Right lobe of liver (tissue), 6 donors: ENCODE results near the gene CDY1. TPM values are rescaled to one million over a fixed set of nuclear protein-coding genes. Genes with fewer than 3 reads are reported as not detected.
"Not testable (repeated sequence)": the region's sequence is repeated elsewhere in the genome, so short reads cannot be mapped to it uniquely, and the experiment has no call there.

Source experiments
- ATAC-seq, 4 donors: fragments of 200-7000 bp; cut with Tn5 transposase; one replicate each; pipeline ENCODE4 v1.9.1; 2020; ENCODE audit warnings: mild to moderate bottlenecking in 4 of 4, moderate library complexity in 4 of 4
- DNase-seq, 3 donors: peaks; one replicate each; pipeline ENCODE4 v3.0.0-alpha.2; 2020
- H3K27ac ChIP-seq, 3 donors: fragments of 200-600 bp; one replicate each; pipeline ENCODE4 v1.8.0; 2022
- H3K27me3 ChIP-seq, 2 donors: fragments of 200-600 bp; one replicate each; pipeline ENCODE4 v1.8.0; 2022
- H3K36me3 ChIP-seq, 4 donors: fragments of 200-600 bp; sonication (generic) in 1 of 4; one replicate each; pipeline versions ENCODE4 v1.5.1 to v1.8.0; 2017 to 2022; ENCODE audit warnings: control low read depth in 1 of 4
- H3K4me1 ChIP-seq, 4 donors: fragments of 200-600 bp; sonication (generic) in 1 of 4; one replicate each; pipeline versions ENCODE4 v1.5.1 to v1.8.0; 2017 to 2022; ENCODE audit warnings: control low read depth in 1 of 4
- H3K4me3 ChIP-seq, 3 donors: fragments of 200-600 bp; one replicate each; pipeline ENCODE4 v1.8.0; 2022
- H3K9me3 ChIP-seq, 4 donors: fragments of 200-600 bp; sonication (generic) in 1 of 4; one replicate each; pipeline versions ENCODE4 v1.5.1 to v1.8.0; 2017 to 2022; ENCODE audit warnings: control low read depth in 1 of 4
- WGBS: methylation state at CpG from one replicate; pipeline ENCODE4 v1.1.6; 2018; ENCODE audit warnings: low coverage, low lambda C conversion rate; ENCODE audit not compliant: insufficient coverage; ENCODE audit errors: missing lambda C conversion rate; 5-methylcytosine and 5-hydroxymethylcytosine counted together
- intact Hi-C, 2 donors: fragments of 100-400 bp; cut with DNase I; formaldehyde crosslinking; loops; one replicate each; pipeline versions ENCODE4 v1.11.2 to v1.14.1; 2022
- long read RNA-seq: library from polyadenylated mRNA; unstranded; transcript quantifications from one replicate; pipeline ENCODE4 v2.0.0, GENCODE V29; 2019
- total RNA-seq, 6 experiments: library from RNA; depleted of rRNA in 2 of 6; stranded (reverse); fragments of >200 nt in 2 of 6; fragmentation: NEBNext Ultra II Directional in 3 of 6; extraction: Animal tissue kit (Norgen Biotek cat#: 25700) in 3 of 6; gene quantifications; one replicate each; pipeline versions ENCODE4 v1.1.0 to v1.2.4, GENCODE V29; 2016 to 2023
- donor health status: DM: no; HTN: yes; CAD: no.
- donor health status: DM: no; HTN: no; CAD: no.
- donor health status: DM: no; HTN: no; CAD: no.
- donor health status: DM: no; HTN: yes; CAD: no.
- donor health status: DM: no; HTN: yes; CAD: no.

CDY1 gene, protein sequence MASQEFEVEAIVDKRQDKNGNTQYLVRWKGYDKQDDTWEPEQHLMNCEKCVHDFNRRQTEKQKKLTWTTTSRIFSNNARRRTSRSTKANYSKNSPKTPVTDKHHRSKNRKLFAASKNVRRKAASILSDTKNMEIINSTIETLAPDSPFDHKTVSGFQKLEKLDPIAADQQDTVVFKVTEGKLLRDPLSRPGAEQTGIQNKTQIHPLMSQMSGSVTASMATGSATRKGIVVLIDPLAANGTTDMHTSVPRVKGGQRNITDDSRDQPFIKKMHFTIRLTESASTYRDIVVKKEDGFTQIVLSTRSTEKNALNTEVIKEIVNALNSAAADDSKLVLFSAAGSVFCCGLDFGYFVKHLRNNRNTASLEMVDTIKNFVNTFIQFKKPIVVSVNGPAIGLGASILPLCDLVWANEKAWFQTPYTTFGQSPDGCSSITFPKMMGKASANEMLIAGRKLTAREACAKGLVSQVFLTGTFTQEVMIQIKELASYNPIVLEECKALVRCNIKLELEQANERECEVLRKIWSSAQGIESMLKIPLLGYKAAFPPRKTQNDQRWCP
- not detected for total RNA-seq
- long read RNA-seq: 0 reads

- ATAC-seq, intact Hi-C loops, H3K4me1 ChIP-seq, H3K36me3 ChIP-seq, H3K4me3 ChIP-seq, H3K27me3 ChIP-seq, H3K9me3 ChIP-seq, DNase-seq, H3K27ac ChIP-seq: not testable (repeated sequence)
- WGBS: no CpG with 5 or more reads among the region's 2 CpGs
These were observed at the start of gene CDY1 for GRCh38 chrY:25621817-25622216. TSS of gene CDY1 (plus strand) at chrY:25622117. CDS start at chrY:25622443, 326 bp downstream.

GRCh38 chrY:25593336-25593735 is 28.6 kb upstream of the CDY1 start:
- no CpG with 5 or more reads among the region's 2 CpGs for WGBS
- H3K4me3 ChIP-seq, intact Hi-C loops, H3K4me1 ChIP-seq, ATAC-seq, H3K9me3 ChIP-seq, H3K27me3 ChIP-seq, H3K27ac ChIP-seq, DNase-seq, H3K36me3 ChIP-seq: not testable (repeated sequence)

DNA sequence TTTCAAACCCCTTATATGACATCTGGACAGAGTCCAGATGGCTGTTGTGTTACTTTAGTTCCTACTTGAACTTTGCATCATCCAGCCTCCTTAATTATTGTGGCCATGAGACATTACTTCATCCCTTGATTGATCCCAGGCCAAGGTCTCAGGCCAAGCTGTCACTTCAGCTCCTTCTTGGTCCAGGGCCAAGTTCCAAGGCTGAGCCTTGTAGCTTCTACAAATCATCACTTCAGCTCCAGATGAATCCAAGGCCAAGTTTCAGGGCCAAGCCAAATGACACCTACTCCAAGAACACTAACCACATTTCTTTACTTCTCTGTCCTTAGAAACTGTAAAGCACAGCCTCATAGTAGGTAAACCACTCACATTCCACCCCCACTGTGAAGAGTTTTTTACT is 1.7 kb upstream of the CDY1 start:
- H3K9me3 ChIP-seq, intact Hi-C loops, H3K36me3 ChIP-seq, DNase-seq, H3K27me3 ChIP-seq, H3K27ac ChIP-seq, ATAC-seq, H3K4me3 ChIP-seq, H3K4me1 ChIP-seq: not testable (repeated sequence)

DNA sequence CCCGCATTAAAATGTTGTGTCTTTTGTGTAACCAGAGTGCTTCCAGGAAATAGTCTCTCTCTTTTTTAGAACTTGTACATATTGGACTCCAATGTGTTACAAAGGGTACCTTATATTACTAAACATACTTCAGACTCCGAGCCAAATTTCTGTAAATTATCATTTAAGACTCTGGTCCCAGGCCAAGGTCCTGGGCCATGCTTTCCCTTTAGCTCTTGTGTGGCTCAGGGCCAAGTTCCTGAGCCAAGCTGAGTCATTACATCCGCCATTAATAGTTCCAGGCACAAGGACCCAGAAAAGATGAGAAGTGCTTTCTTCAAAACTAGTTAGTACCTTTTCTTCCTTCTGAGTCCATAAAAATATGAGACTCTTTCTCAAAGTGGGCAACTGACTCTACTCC is 4.6 kb downstream of the CDY1 start:
- H3K4me3 ChIP-seq, H3K36me3 ChIP-seq, H3K27ac ChIP-seq, intact Hi-C loops, H3K9me3 ChIP-seq, H3K27me3 ChIP-seq, DNase-seq, H3K4me1 ChIP-seq: not testable (repeated sequence)
- ATAC-seq: peak in 1 of 4 donors; percentile 44
- WGBS: no CpG with 5 or more reads among the region's 3 CpGs

DNA sequence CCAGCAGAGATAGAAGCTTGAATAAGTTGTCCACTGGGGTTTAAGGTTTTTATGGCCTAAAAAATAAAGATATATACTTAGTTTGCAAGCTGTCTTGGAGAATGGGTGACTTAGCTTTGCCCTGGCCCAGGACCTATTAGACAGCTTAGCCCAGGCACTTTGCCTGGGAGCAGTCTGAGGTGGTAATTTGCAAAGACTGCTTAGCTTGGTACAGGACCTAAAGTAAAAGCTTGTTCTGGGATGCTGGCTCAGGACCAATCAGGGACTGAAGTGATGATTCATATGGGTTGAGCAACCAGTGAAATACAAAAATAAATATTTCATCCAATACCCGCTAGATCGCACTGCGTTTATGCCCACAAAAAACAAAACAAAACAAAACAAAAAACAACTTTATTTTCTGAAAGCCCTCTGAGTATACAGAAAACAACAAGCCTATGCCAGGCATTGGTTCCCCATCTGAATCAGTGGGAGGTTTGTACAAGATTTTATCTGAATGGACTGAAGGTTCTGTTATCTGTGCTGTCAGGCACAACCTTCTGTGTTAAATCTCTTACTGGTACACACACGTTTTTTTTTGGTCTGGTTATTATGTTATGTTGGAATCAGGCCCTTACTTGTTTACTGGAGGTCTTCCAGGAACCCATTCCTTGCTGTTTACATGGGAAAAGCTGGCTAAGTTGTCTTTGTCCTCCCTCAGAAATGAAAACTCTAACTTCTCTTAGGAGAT is 8.6 kb downstream of the CDY1 start:
- no CpG with 5 or more reads among the region's 4 CpGs for WGBS
- H3K9me3 ChIP-seq, H3K27ac ChIP-seq, DNase-seq, H3K4me1 ChIP-seq, H3K27me3 ChIP-seq, intact Hi-C loops, H3K36me3 ChIP-seq, H3K4me3 ChIP-seq: not testable (repeated sequence)
- peak in 1 of 4 donors; percentile 31 for ATAC-seq

DNA sequence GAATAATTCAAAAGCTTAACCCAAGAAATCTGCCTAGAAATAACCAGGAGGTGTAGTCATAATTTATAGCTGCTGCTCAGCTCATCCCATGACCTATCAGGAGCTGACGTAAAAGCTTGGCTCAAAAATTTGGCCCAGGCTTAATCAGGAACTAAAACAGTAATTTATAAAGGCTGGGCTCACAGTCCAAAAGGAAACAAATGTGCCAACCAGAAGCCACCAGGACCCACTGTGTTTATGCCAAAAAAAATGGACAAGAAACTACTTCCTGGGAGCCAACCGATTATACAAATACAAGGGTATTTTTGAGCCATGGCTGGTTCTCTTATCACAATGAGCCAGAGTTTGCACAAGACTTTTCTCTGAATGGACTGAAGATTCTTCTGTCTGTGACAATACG is 17.9 kb downstream of the CDY1 start:
- intact Hi-C loops, H3K27ac ChIP-seq, DNase-seq, H3K4me3 ChIP-seq, H3K9me3 ChIP-seq, H3K36me3 ChIP-seq, H3K27me3 ChIP-seq, H3K4me1 ChIP-seq: not testable (repeated sequence)
- no CpG with 5 or more reads among the region's 3 CpGs for WGBS
- peak in 1 of 4 donors; percentile 63 for ATAC-seq

DNA sequence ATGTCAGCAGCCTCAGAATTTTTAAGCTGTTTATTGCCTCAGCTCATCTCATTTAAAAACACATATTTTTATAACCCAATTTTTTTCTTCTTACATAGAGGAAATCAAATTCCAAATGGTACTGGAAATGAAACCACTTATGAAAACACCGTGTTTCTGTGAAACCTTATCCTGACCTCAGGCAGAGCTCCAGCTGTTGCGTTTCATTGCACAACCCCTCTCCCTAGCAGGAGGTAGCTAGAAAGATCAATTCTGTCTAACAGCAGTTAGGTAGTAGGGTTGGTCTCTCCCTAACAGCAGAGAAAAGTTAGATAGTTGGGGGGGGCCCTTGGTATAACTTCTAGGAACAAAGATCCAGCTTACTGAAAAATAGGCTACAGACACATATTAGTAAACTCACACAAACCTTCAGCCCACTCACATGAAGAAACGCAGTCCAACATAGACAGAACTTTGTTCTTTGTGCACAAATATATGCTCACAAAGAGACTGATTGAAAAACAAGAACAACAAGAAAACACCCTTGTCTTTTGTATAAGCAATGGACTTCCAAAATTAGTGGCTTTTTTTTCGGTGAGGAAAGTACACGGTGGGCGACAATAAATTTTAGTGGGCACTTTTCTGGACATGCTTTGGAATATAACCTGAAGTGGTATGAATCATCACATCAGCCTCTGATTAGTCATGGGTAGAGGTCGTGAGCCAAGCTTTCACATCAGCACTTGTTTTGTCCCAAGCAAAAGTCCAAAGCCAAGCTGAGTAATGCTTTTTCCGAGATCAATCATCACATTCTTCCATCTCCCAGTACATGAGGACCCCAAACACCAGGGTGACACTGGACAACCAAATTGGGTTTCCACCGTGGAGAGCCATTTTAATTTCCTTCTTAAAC is 21.4 kb downstream of the CDY1 start:
- H3K4me1 ChIP-seq, H3K9me3 ChIP-seq, H3K36me3 ChIP-seq, intact Hi-C loops, H3K27me3 ChIP-seq, H3K4me3 ChIP-seq, DNase-seq, H3K27ac ChIP-seq: not testable (repeated sequence)
- peak in 1 of 4 donors; percentile 94 for ATAC-seq
- no CpG with 5 or more reads among the region's 9 CpGs for whole genome bisulfite sequencing
